Stimulated activated CD4-positive, alpha-beta T cell treated with anti-CD3 and anti-CD28 coated beads, TNF-alpha, amount 100 ng/mL, for 48 hours (primary cell): ENCODE results near the gene DDX39B.

Experiments used
- DNase-seq, 3 donors: peaks; one replicate each; pipeline ENCODE4 v3.0.0-alpha.2; 2020; ENCODE audit warnings: low read depth in 3 of 3

DDX39B gene

DNA sequence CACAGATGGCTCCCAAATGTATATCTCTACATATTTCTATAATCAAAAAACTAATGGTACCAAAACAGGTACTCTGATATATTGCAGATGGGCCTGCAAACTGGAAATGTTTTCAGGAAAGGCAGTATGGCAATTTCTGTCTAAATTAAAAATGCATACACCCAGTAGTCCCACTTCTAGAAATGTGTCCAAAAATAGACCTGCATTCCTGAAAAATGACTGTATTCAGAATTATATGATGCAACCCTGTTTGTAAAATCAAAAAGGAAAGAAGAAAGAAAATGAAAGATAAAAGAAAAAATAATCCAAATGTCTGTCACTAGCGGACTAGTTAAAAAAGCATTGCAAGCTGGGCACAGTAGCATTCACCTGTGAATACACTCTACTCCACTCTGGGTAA, 56.7 kb downstream of the DDX39B start:
- no peak for DNase-seq

GRCh38 chr6:31483392-31483791, 58.4 kb downstream of the DDX39B start:
- no peak for DNase-seq

DNA sequence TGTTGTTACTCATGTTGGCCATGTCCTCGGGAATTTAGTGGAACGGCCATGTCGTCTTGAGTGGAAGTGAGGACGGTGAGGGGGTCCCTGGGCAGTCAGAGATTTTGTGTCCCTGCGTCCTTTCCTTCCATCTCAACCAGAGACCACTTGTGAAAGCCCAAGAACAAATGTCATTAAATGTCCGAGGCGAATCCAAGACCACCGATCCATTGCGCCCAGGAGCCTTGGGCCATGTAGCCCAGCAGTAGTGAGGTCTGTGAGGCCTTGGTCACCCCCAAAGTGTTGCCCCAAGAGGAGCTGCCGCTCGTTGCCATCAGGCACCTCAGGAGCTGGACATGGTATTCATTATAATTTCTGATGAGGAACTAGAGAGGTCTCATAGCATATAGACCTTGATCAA, 61.2 kb downstream of the DDX39B start:
- DNase-seq: no peak
